Measurements from ENCODE around the gene DNAL1. TPM values are rescaled to one million over a fixed set of nuclear protein-coding genes. Genes with fewer than 3 reads are reported as not detected.

Gene DNAL1
- total and polyA plus RNA-seq, 2 of the 13 experiments (the other 11 are each of a cell fraction or from before 2014, with no cell fraction given), result 1.4 to 13.3 TPM

DNA sequence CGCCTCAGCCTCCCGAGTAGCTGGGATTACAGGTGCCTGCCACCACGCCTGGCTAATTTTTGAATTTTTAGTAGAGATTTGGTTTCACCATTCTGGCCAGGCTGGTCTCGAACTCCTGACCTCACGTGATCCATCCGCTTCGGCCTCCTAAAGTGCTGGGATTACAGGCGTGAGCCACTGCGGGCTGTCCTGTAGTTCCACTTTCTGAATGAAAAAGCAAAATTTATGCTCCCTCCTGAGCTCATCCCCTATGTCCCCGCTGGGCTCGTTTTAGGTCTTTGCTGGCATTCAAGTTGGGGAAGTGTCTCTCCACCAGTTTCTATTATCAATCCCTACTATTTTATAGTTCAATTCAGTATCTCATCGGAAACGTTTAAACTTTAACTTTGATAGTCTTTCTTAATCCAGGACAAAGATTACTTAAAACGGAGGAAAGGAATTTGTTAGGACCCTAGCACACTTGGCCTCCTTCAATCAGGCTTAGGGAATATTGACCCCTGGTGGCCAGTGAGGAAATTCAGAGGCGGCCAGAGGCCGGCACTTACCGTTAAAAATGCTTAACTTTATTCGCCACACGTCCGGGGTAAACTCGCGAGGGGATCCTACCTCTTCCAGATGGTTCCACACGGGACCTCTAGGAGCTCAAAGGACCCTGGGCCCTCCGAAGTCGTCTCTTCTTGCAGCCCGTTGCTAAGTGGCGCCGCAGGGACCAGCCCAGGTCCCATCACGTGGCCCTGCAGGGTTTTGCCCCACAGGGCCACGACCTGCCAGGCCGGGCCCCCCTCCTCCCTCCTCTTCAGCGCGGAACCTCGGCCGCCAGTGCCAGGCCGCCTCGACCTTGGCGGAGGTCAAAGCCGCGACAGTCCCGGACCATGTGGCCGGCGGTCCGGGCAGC, 11.4 kb upstream of the DNAL1 start (continued):
- TF ChIP-seq, protein P1, sequence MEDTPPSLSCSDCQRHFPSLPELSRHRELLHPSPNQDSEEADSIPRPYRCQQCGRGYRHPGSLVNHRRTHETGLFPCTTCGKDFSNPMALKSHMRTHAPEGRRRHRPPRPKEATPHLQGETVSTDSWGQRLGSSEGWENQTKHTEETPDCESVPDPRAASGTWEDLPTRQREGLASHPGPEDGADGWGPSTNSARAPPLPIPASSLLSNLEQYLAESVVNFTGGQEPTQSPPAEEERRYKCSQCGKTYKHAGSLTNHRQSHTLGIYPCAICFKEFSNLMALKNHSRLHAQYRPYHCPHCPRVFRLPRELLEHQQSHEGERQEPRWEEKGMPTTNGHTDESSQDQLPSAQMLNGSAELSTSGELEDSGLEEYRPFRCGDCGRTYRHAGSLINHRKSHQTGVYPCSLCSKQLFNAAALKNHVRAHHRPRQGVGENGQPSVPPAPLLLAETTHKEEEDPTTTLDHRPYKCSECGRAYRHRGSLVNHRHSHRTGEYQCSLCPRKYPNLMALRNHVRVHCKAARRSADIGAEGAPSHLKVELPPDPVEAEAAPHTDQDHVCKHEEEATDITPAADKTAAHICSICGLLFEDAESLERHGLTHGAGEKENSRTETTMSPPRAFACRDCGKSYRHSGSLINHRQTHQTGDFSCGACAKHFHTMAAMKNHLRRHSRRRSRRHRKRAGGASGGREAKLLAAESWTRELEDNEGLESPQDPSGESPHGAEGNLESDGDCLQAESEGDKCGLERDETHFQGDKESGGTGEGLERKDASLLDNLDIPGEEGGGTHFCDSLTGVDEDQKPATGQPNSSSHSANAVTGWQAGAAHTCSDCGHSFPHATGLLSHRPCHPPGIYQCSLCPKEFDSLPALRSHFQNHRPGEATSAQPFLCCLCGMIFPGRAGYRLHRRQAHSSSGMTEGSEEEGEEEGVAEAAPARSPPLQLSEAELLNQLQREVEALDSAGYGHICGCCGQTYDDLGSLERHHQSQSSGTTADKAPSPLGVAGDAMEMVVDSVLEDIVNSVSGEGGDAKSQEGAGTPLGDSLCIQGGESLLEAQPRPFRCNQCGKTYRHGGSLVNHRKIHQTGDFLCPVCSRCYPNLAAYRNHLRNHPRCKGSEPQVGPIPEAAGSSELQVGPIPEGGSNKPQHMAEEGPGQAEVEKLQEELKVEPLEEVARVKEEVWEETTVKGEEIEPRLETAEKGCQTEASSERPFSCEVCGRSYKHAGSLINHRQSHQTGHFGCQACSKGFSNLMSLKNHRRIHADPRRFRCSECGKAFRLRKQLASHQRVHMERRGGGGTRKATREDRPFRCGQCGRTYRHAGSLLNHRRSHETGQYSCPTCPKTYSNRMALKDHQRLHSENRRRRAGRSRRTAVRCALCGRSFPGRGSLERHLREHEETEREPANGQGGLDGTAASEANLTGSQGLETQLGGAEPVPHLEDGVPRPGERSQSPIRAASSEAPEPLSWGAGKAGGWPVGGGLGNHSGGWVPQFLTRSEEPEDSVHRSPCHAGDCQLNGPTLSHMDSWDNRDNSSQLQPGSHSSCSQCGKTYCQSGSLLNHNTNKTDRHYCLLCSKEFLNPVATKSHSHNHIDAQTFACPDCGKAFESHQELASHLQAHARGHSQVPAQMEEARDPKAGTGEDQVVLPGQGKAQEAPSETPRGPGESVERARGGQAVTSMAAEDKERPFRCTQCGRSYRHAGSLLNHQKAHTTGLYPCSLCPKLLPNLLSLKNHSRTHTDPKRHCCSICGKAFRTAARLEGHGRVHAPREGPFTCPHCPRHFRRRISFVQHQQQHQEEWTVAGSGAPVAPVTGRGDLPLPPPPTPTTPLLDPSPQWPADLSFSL (CRISPR knock-in tag; IDR thresholded peaks at IDR 0.05), result no peak
- TF ChIP-seq MIER3 (CRISPR knock-in tag; IDR thresholded peaks at IDR 0.05; ENCODE audit: borderline replicate concordance) (no peak), ZNF775 (CRISPR knock-in tag; IDR thresholded peaks at IDR 0.05; ENCODE audit: borderline replicate concordance) (no peak), CHCHD3 (CRISPR knock-in tag; IDR thresholded peaks at IDR 0.05) (no peak), ZNF101 (CRISPR knock-in tag; IDR thresholded peaks at IDR 0.05; ENCODE audit: borderline replicate concordance, low read depth) (no peak), KLF11 (CRISPR knock-in tag; IDR thresholded peaks at IDR 0.05) (no peak), CBX1 (IDR thresholded peaks at IDR 0.05; ENCODE audit: low read depth) (no peak), TP53 (CRISPR knock-in tag; conservative IDR thresholded peaks at IDR 0.05) (no peak), KDM2A (CRISPR knock-in tag; IDR thresholded peaks at IDR 0.05; ENCODE audit: borderline replicate concordance, low read depth) (no peak), HDAC6 (IDR thresholded peaks at IDR 0.05; ENCODE audit: low read depth, low read length) (no peak), SSRP1 (CRISPR knock-in tag; IDR thresholded peaks at IDR 0.05) (no peak), SMC3 (IDR thresholded peaks at IDR 0.05; ENCODE audit: low read length) (peak; percentile 84), ZNF256 (CRISPR knock-in tag; conservative IDR thresholded peaks at IDR 0.05) (0 out of 2 replicates have a peak, but pooled peaks have one; percentile 37), ZNF350 (CRISPR knock-in tag; IDR thresholded peaks at IDR 0.05; ENCODE audit: borderline replicate concordance, low read depth) (no peak), RXRA (CRISPR knock-in tag; IDR thresholded peaks at IDR 0.05) (peak; percentile 59; the same call in 1 of the 2 replicates), ZSCAN31 (CRISPR knock-in tag; IDR thresholded peaks at IDR 0.05; ENCODE audit: low read depth) (no peak)
- TF ChIP-seq, protein P2, sequence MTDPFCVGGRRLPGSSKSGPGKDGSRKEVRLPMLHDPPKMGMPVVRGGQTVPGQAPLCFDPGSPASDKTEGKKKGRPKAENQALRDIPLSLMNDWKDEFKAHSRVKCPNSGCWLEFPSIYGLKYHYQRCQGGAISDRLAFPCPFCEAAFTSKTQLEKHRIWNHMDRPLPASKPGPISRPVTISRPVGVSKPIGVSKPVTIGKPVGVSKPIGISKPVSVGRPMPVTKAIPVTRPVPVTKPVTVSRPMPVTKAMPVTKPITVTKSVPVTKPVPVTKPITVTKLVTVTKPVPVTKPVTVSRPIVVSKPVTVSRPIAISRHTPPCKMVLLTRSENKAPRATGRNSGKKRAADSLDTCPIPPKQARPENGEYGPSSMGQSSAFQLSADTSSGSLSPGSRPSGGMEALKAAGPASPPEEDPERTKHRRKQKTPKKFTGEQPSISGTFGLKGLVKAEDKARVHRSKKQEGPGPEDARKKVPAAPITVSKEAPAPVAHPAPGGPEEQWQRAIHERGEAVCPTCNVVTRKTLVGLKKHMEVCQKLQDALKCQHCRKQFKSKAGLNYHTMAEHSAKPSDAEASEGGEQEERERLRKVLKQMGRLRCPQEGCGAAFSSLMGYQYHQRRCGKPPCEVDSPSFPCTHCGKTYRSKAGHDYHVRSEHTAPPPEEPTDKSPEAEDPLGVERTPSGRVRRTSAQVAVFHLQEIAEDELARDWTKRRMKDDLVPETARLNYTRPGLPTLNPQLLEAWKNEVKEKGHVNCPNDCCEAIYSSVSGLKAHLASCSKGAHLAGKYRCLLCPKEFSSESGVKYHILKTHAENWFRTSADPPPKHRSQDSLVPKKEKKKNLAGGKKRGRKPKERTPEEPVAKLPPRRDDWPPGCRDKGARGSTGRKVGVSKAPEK (CRISPR knock-in tag; IDR thresholded peaks at IDR 0.05; ENCODE audit: borderline replicate concordance), result no peak
- TF ChIP-seq, protein P3, sequence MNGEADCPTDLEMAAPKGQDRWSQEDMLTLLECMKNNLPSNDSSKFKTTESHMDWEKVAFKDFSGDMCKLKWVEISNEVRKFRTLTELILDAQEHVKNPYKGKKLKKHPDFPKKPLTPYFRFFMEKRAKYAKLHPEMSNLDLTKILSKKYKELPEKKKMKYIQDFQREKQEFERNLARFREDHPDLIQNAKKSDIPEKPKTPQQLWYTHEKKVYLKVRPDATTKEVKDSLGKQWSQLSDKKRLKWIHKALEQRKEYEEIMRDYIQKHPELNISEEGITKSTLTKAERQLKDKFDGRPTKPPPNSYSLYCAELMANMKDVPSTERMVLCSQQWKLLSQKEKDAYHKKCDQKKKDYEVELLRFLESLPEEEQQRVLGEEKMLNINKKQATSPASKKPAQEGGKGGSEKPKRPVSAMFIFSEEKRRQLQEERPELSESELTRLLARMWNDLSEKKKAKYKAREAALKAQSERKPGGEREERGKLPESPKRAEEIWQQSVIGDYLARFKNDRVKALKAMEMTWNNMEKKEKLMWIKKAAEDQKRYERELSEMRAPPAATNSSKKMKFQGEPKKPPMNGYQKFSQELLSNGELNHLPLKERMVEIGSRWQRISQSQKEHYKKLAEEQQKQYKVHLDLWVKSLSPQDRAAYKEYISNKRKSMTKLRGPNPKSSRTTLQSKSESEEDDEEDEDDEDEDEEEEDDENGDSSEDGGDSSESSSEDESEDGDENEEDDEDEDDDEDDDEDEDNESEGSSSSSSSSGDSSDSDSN (CRISPR knock-in tag; IDR thresholded peaks at IDR 0.05), result no peak

All from HepG2 (cell line).